H9 (cell line): ENCODE results near the gene SRP19. TPM values are rescaled to one million over a fixed set of nuclear protein-coding genes. Genes with fewer than 3 reads are reported as not detected.

Experiments used
- DNase-seq: peaks from one replicate; pipeline ENCODE4 v3.0.0-alpha.2; 2017
- H2AFZ ChIP-seq: one replicate; pipeline ENCODE4 v1.6.1; 2013; ENCODE audit warnings: mild to moderate bottlenecking, low read length, control low read depth, moderate library complexity
- H2AK5ac ChIP-seq: 2 replicates; pipeline ENCODE4 v1.6.1; 2013; ENCODE audit warnings: low read length, control low read depth, mixed read lengths; ENCODE audit not compliant: insufficient read length
- H2BK120ac ChIP-seq: one replicate; pipeline ENCODE4 v1.6.1; 2013; ENCODE audit warnings: low read depth, mild to moderate bottlenecking, low read length, control low read depth, inconsistent platforms; ENCODE audit not compliant: poor library complexity, severe bottlenecking
- H2BK12ac ChIP-seq: 2 replicates; pipeline ENCODE4 v1.6.1; 2013; ENCODE audit warnings: low read length, control low read depth, mixed read lengths, low read depth; ENCODE audit not compliant: insufficient read length
- H2BK15ac ChIP-seq: 2 replicates; pipeline ENCODE4 v1.6.1; 2013; ENCODE audit warnings: low read depth, low read length, control low read depth
- H2BK20ac ChIP-seq: one replicate; pipeline ENCODE4 v1.6.1; 2013; ENCODE audit warnings: low read depth, mild to moderate bottlenecking, low read length, control low read depth, inconsistent platforms; ENCODE audit not compliant: poor library complexity, severe bottlenecking
- H2BK5ac ChIP-seq: 2 replicates; pipeline ENCODE4 v1.6.1; 2013; ENCODE audit warnings: low read length, control low read depth, mixed read lengths; ENCODE audit not compliant: insufficient read length
- H3K14ac ChIP-seq: 2 replicates; pipeline ENCODE4 v1.6.1; 2013; ENCODE audit warnings: low read length, control low read depth; ENCODE audit not compliant: insufficient read depth
- H3K18ac ChIP-seq: 2 replicates; pipeline ENCODE4 v1.6.1; 2013; ENCODE audit warnings: low read depth, mild to moderate bottlenecking, mixed read lengths, low read length, control low read depth; ENCODE audit not compliant: insufficient read length
- H3K23ac ChIP-seq: 2 replicates; pipeline ENCODE4 v1.6.1; 2013; ENCODE audit warnings: low read length, control low read depth, mixed read lengths, low read depth; ENCODE audit not compliant: insufficient read length
- H3K23me2 ChIP-seq: 2 replicates; pipeline ENCODE4 v1.6.1; 2013; ENCODE audit warnings: low read depth, mild to moderate bottlenecking, mixed read lengths, low read length, control low read depth; ENCODE audit not compliant: insufficient read length, poor library complexity, severe bottlenecking
- H3K27ac ChIP-seq: 2 replicates; pipeline ENCODE4 v1.5.1; 2013; ENCODE audit warnings: low read length, control low read depth, mixed read lengths, low read depth; ENCODE audit not compliant: insufficient read length
- H3K27me3 ChIP-seq: 2 replicates; pipeline ENCODE4 v1.6.1; 2013; ENCODE audit warnings: low read length, control low read depth, inconsistent platforms; ENCODE audit not compliant: insufficient read depth
- H3K4ac ChIP-seq: 2 replicates; pipeline ENCODE4 v1.6.1; 2013; ENCODE audit warnings: low read depth, mild to moderate bottlenecking, control low read depth, inconsistent platforms, low read length, moderate library complexity
- H3K4me1 ChIP-seq: 2 replicates; pipeline ENCODE4 v1.6.1; 2013; ENCODE audit warnings: low read length, control low read depth, inconsistent platforms; ENCODE audit not compliant: insufficient read depth
- H3K4me2 ChIP-seq: 2 replicates; pipeline ENCODE4 v1.6.1; 2013; ENCODE audit warnings: low read length, control low read depth, mixed read lengths; ENCODE audit not compliant: insufficient read length, insufficient read depth
- H3K56ac ChIP-seq: 2 replicates; pipeline ENCODE4 v1.6.1; 2013; ENCODE audit warnings: low read depth, mild to moderate bottlenecking, mixed read lengths, low read length, control low read depth; ENCODE audit not compliant: insufficient read length
- H3K79me1 ChIP-seq: 2 replicates; pipeline ENCODE4 v1.6.1; 2013; ENCODE audit warnings: low read depth, mild to moderate bottlenecking, moderate library complexity, low read length, control low read depth, inconsistent platforms; ENCODE audit not compliant: insufficient read depth, poor library complexity, severe bottlenecking
- H3K79me2 ChIP-seq: 2 replicates; pipeline ENCODE4 v1.6.1; 2013; ENCODE audit warnings: low read length, control low read depth, inconsistent platforms; ENCODE audit not compliant: insufficient read depth
- H3K9ac ChIP-seq: 2 replicates; pipeline ENCODE4 v1.6.1; 2013; ENCODE audit warnings: low read length, control low read depth, mixed read lengths; ENCODE audit not compliant: insufficient read length; ENCODE audit errors: extremely low read depth
- H3K9me3 ChIP-seq: one replicate; pipeline ENCODE4 v1.6.1; 2013; ENCODE audit warnings: low read depth, low read length, inconsistent platforms; ENCODE audit not compliant: control insufficient read depth
- H3T11ph ChIP-seq: one replicate; pipeline ENCODE4 v1.6.1; 2013; ENCODE audit warnings: mild to moderate bottlenecking, low read length, control low read depth, inconsistent platforms
- H4K20me1 ChIP-seq: one replicate; pipeline ENCODE4 v1.6.1; 2013; ENCODE audit not compliant: control insufficient read depth, insufficient read length, insufficient read depth
- H4K5ac ChIP-seq: 2 replicates; pipeline ENCODE4 v1.6.1; 2013; ENCODE audit warnings: low read depth, mild to moderate bottlenecking, mixed read lengths, low read length, control low read depth; ENCODE audit not compliant: insufficient read length
- H4K8ac ChIP-seq: replicated peaks from 2 replicates; pipeline ENCODE4 v1.6.1; 2013; ENCODE audit warnings: low read length, control low read depth, mixed read lengths, low read depth; ENCODE audit not compliant: insufficient read length
- H4K91ac ChIP-seq: 2 replicates; pipeline ENCODE4 v1.6.1; 2013; ENCODE audit warnings: low read depth, mild to moderate bottlenecking, moderate library complexity, mixed read lengths, low read length, control low read depth; ENCODE audit not compliant: insufficient read length
- H3K27ac Mint-ChIP-seq, 3 experiments: 2 replicates in 2 of 3; 3 replicates in 1 of 3; pipeline ENCODE4 v1.8.0; 2020 to 2021; ENCODE audit warnings: mixed read lengths in 3 of 3, mild to moderate bottlenecking in 1 of 3, moderate library complexity in 1 of 3
- H3K27me3 Mint-ChIP-seq: 2 replicates; pipeline ENCODE4 v1.8.0; 2021; ENCODE audit warnings: low read depth, mild to moderate bottlenecking, moderate library complexity, mixed read lengths
- H3K36me3 Mint-ChIP-seq, 3 experiments: 2 replicates in 2 of 3; 3 replicates in 1 of 3; pipeline ENCODE4 v1.8.0; 2020 to 2021; ENCODE audit warnings: low read depth in 3 of 3, mixed read lengths in 3 of 3; ENCODE audit not compliant: insufficient read depth in 1 of 3
- H3K4me1 Mint-ChIP-seq, 2 experiments: 2 replicates each; pipeline ENCODE4 v1.8.0; 2020; ENCODE audit warnings: mixed read lengths in 2 of 2
- H3K4me3 Mint-ChIP-seq, 2 experiments: 2 replicates in 1 of 2; 3 replicates in 1 of 2; pipeline ENCODE4 v1.8.0; 2020 to 2021; ENCODE audit warnings: mild to moderate bottlenecking in 2 of 2, mixed read lengths in 2 of 2, moderate library complexity in 1 of 2
- H3K9me3 Mint-ChIP-seq, 2 experiments: 2 replicates in 1 of 2; 3 replicates in 1 of 2; pipeline ENCODE4 v1.8.0; 2020; ENCODE audit warnings: mild to moderate bottlenecking in 2 of 2, mixed read lengths in 2 of 2, moderate library complexity in 1 of 2
- WGBS: extraction: QIAGEN DNeasy Blood & Tissue Kit; methylation state at CpG from one replicate; pipeline ENCODE4 v1.1.7; 2013; ENCODE audit warnings: missing lambda C conversion rate, low lambda C conversion rate, mixed read lengths; ENCODE audit not compliant: insufficient read length; ENCODE audit errors: extremely low coverage; 5-methylcytosine and 5-hydroxymethylcytosine counted together
- total RNA-seq: library from RNA; stranded (reverse); gene quantifications from 2 replicates; pipeline ENCODE4 v1.2.1, GENCODE V29; 2021
- TF ChIP-seq, protein P1 (sequence below): fragments of 200-600 bp; sonication (generic); conservative IDR thresholded peaks from 3 replicates; pipeline ENCODE4 v1.8.0; 2021; ENCODE audit warnings: antibody characterized with exemption, mild to moderate bottlenecking

SRP19 gene
- total RNA-seq, 1 experiment from 2014 or later, result 78.9 TPM

- Mint-ChIP-seq H3K4me1 (peaks cover 12 to 18% of the 10 kb centered on the region in 2 experiments), H3K4me3 (no peak overlapping the region), H3K36me3 (peaks cover 14 to 51% (median 41%) of the 10 kb centered on the region in 3 experiments), H3K27me3 (peaks cover 12% of the 10 kb centered on the region), H3K9me3 (no peaks in the 10 kb centered on the region; a peak in 1 of 5 replicates), H3K27ac (no peak overlapping the region; a peak in 2 of 7 replicates)
- Histone ChIP-seq H4K20me1 (no peaks in the 10 kb centered on the region), H3T11ph (no peak overlapping the region), H3K4me1 (no peaks in the 10 kb centered on the region), H3K79me1 (peaks cover 4% of the 10 kb centered on the region), H4K91ac (no peak overlapping the region), H2AK5ac (no peak overlapping the region), H3K4ac (no peak overlapping the region), H4K8ac (no peak overlapping the region), H4K5ac (no peak overlapping the region), H3K9me3 (no peaks in the 10 kb centered on the region), H3K56ac (no peak overlapping the region), H3K27me3 (no peaks in the 10 kb centered on the region), H3K27ac (no peak overlapping the region), H3K79me2 (no peaks in the 10 kb centered on the region), H2BK5ac (no peak overlapping the region), H2BK15ac (no peak overlapping the region), H2BK120ac (no peak overlapping the region), H3K23me2 (peaks cover 5% of the 10 kb centered on the region), H2BK20ac (no peak overlapping the region), H3K18ac (no peak overlapping the region), H2BK12ac (no peak overlapping the region), H2AFZ (no peak overlapping the region), H3K14ac (no peak overlapping the region), H3K23ac (no peak overlapping the region), H3K4me2 (no peak overlapping the region), H3K9ac (no peak overlapping the region)
- TF ChIP-seq, protein P1, sequence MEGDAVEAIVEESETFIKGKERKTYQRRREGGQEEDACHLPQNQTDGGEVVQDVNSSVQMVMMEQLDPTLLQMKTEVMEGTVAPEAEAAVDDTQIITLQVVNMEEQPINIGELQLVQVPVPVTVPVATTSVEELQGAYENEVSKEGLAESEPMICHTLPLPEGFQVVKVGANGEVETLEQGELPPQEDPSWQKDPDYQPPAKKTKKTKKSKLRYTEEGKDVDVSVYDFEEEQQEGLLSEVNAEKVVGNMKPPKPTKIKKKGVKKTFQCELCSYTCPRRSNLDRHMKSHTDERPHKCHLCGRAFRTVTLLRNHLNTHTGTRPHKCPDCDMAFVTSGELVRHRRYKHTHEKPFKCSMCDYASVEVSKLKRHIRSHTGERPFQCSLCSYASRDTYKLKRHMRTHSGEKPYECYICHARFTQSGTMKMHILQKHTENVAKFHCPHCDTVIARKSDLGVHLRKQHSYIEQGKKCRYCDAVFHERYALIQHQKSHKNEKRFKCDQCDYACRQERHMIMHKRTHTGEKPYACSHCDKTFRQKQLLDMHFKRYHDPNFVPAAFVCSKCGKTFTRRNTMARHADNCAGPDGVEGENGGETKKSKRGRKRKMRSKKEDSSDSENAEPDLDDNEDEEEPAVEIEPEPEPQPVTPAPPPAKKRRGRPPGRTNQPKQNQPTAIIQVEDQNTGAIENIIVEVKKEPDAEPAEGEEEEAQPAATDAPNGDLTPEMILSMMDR, result no peak
- no peak for DNase-seq
- no CpG with 5 or more reads among the region's 1 CpG for WGBS
These were observed 57.6 kb downstream of the SRP19 start for GRCh38 chr5:112918679-112919078.

Other genes with a start within 250 kb of the SRP19 start
- gene APC, start 123.4 kb upstream of the SRP19 start, total RNA-seq, result 28.1 and 29.3 TPM in 2 replicates
- 45.3 and 46.2 TPM in 2 replicates for gene REEP5, start 60.9 kb downstream of the SRP19 start, total RNA-seq
- 164 and 176 TPM in 2 replicates for gene DCP2, start 115.5 kb downstream of the SRP19 start, total RNA-seq